HG02588 (cell line): Measurements from ENCODE around the gene POLDIP2.

Experiments
- ATAC-seq: cut with Tn5 transposase; IDR thresholded peaks from one replicate; pipeline ENCODE4 v1.9.1; 2021; ENCODE audit warnings: mild to moderate bottlenecking, moderate library complexity; ENCODE audit not compliant: unreplicated experiment

Gene POLDIP2

GRCh38 chr17:28318759-28319597 lies 38.3 kb downstream of the POLDIP2 start, which contains the start of gene TMEM97:
TSS of gene TMEM97 (plus strand) at chr17:28319200. CDS start at chr17:28319240, 40 bp downstream.
- ATAC-seq = peak; percentile 96

DNA sequence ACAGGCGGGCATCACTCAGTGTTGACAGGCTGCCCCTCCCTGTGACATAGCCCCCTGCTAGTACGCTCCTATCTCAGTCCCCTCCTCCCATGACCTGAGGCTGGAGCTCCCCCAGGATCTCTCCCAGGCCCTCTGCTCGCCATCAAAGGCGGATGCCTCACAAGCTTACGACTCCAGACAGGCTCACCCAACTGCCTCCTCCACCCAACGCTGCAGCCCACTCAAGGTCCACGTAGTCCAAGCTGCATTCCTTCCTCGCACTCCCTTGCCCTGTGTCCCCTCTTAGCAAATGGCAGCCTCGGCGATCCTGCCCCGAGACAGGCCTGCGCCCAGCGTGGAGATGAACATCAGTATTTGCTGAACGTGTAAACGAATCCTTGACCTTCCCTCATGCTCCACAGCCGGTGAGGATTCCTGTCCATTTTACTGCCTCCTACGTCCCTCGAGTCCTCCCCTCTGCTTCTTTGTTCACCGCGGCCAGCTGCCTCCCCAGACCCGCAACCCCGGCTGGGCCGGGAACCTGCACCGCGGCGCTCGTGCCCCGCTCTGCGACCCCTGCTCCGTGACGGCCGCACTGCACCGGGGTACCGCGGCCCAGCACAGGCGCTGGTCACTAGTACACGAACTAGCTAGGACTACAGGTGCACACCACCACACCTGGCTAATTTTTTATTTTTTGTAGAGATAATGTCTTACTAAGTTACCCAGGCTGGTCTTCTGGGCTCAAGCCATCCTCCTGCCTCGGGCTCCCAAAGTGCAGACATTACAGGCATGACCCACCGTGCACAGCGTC lies 39.2 kb downstream of the POLDIP2 start:
- no peak for ATAC-seq

DNA sequence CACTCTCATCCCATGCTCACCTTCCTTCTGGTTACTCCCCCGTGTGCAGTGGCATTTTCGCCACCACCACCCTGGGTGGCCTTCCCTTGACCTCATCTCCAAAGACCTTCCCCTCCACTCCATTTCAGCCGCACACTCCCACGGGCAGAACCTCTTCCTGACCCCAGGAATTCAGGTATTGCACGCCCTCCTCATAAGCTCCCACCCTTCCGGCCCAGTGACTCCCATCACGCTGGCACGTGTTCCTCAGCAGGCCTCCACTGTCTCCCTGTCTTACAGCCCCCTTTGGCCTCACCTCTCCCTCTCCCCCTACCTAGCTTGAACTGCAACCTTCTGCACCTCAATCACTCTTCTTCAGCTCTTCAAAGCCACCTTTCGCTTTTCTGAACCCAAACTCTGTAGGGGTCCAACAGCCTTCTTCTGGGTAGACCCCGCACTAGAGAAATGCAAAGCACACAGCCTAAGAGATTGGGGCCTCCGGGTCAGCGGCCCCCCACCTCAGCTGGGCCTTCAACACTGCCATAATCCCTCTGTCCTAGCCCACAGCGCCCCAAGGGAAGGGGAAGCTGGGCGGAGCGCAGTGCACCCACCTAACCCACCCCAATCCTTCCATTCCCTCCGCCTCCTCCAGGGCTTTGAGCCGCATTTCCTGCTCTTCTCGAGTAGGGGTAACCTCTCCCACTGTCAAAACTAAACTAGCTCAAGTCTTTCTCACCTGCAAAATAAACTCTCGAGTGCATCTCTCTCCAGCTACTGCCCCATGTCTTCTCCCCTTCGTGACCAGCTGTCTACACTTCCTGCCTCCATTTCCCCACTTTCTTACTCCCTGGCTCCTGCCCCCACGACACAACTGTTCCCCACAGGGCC lies 40.0 kb downstream of the POLDIP2 start:
- no peak for ATAC-seq

DNA sequence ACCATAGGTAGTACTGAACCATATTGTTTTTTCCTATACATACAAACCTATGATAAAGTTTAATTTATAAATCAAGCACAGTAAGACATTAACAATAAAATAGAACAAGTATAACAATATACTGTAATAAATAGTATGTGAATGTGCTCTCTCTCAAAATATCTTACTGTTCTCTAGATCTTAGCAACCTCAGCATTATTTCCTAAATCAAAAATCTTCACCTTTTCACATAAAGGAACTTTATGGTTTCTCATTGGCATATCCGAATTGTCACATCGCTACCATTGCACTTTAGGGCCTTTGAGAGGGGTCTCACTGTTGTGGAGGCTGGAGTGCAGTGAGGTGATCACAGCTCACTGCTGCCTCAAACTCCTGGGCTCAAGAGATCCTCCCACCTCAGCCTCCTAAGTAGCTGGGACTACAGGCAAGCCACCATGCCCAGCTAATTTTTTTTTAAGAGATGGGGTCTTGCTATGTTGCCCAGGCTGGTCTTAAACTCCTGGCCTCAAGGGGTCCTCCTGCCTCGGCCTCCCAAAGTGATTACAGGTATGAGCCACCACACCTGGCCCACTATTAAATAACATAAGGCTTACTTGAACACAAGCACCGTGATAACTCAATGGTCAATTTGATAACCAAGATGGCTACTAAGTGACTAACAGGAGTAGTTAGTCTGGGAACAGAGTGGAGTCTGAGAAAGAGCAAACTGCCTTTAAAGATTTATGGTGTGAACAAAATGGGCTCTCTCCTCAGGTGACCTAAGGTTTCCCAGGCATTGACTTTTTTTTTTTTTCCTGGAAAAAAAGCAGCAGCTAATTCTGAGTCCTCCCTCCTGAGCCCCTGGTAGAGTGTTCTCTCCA lies 41.3 kb downstream of the POLDIP2 start:
- ATAC-seq = no peak

DNA sequence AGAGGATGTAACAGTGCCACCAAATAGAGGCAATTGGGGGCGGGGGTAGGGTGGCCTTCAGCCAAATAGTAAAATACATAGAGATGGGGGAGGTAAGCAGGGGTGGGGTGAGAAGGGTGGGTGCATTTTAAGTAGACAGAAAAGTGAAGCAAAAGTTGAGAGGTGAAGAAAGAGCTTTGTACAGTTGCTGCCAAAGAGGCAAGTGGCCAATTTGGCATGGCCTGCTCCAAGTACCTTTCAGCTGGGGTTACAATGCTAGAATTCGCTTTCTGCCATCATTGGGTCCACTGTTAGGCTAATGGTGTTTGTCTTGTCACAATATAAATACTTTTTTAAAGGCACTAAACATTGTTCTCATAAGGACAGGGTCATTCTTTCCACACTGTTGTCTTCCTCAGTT lies 43.5 kb downstream of the POLDIP2 start:
- ATAC-seq = no peak

DNA sequence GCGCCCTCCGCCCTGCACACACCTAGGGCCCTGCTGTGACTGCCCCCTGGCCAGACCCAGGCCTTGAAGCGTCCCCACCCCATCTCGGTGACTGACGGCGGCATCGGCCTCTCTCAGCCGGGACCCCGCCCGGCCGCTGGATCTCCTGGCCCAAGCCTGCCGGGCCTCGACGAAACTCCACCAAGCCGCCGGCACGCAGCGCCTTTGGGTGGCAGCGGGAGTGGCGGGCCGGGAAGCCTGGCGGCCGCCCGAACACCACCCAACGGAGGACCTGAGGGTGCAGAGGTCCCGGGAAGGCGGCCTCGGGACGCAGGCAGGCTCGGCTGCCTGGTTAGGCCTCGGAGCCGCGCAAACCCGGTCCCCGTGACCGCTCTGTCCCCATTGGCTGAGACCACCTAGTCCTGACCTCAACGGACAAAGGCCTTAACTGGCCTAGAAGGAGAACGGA lies 50.3 kb downstream of the POLDIP2 start:
- ATAC-seq = no peak

- no peak for ATAC-seq
Observed at GRCh38 chr17:28298449-28298848, 58.9 kb downstream of the POLDIP2 start.
